ENCODE results near the gene MDH2.

GRCh38 chr7:76056241-76056640, 8.3 kb downstream of the MDH2 start:
- TF ChIP-seq, protein P1, sequence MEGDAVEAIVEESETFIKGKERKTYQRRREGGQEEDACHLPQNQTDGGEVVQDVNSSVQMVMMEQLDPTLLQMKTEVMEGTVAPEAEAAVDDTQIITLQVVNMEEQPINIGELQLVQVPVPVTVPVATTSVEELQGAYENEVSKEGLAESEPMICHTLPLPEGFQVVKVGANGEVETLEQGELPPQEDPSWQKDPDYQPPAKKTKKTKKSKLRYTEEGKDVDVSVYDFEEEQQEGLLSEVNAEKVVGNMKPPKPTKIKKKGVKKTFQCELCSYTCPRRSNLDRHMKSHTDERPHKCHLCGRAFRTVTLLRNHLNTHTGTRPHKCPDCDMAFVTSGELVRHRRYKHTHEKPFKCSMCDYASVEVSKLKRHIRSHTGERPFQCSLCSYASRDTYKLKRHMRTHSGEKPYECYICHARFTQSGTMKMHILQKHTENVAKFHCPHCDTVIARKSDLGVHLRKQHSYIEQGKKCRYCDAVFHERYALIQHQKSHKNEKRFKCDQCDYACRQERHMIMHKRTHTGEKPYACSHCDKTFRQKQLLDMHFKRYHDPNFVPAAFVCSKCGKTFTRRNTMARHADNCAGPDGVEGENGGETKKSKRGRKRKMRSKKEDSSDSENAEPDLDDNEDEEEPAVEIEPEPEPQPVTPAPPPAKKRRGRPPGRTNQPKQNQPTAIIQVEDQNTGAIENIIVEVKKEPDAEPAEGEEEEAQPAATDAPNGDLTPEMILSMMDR (IDR thresholded peaks at IDR 0.05): no peak
- no peak for TF ChIP-seq POLR2A (IDR thresholded peaks at IDR 0.05)

Data from stomach (tissue), 4 donors.